Esophagus squamous epithelium (tissue), 5 donors: ENCODE measurements around the gene TXNRD1. TPM values are rescaled to one million over a fixed set of nuclear protein-coding genes. Genes with fewer than 3 reads are reported as not detected.

Source experiments
- DNase-seq: peaks from one replicate; lab custom pipeline; 2025; lab: John Stamatoyannopoulos, UW
- H3K27ac ChIP-seq, 4 donors: fragments of 200-600 bp; sonication (generic); one replicate each; pipeline ENCODE4 v1.5.1; 2016 to 2019; ENCODE audit warnings: mild to moderate bottlenecking in 1 of 4
- H3K27me3 ChIP-seq, 4 donors: fragments of 200-600 bp; sonication (generic); 1 replicate in 3 of 4; 2 replicates in 1 of 4; pipeline versions ENCODE4 v1.5.1 to v1.6.0; 2017 to 2021; ENCODE audit warnings: antibody characterized with exemption in 1 of 4
- H3K36me3 ChIP-seq, 3 donors: fragments of 200-600 bp; sonication (generic); one replicate each; pipeline ENCODE4 v1.5.1; 2016 to 2019
- H3K4me1 ChIP-seq, 3 donors: fragments of 200-600 bp; sonication (generic); one replicate each; pipeline ENCODE4 v1.5.1; 2017 to 2019
- H3K4me3 ChIP-seq, 4 donors: fragments of 200-600 bp; sonication (generic); 1 replicate in 3 of 4; 2 replicates in 1 of 4; pipeline ENCODE4 v1.5.1; 2016 to 2019; ENCODE audit warnings: mild to moderate bottlenecking in 2 of 4, moderate library complexity in 1 of 4
- H3K9me3 ChIP-seq, 3 donors: fragments of 200-600 bp; sonication (generic); one replicate each; pipeline ENCODE4 v1.5.1; 2016 to 2019
- CTCF ChIP-seq, 6 experiments: fragments of 450-650 bp in 4 of 6; fragments of 200-600 bp in 2 of 6; sonication (generic) in 2 of 6; IDR thresholded peaks; one replicate each; pipeline ENCODE4 v1.5.1; 2016 to 2019; ENCODE audit warnings: antibody characterized with exemption in 6 of 6, mild to moderate bottlenecking in 4 of 6, moderate library complexity in 4 of 6
- POLR2A ChIP-seq, 4 donors: fragments of 450-650 bp; IDR thresholded peaks; one replicate each; pipeline ENCODE4 v1.6.1; 2017; ENCODE audit warnings: antibody characterized with exemption in 4 of 4, mild to moderate bottlenecking in 4 of 4, moderate library complexity in 3 of 4
- WGBS, 2 donors: methylation state at CpG; one replicate each; pipeline ENCODE4 v1.1.5; 2018; 5-methylcytosine and 5-hydroxymethylcytosine counted together
- intact Hi-C: fragments of 100-400 bp; cut with DNase I; formaldehyde crosslinking; loops from one replicate; pipeline ENCODE4 v1.15.0; 2022
- total RNA-seq, 4 donors: library from RNA; depleted of rRNA; stranded (reverse); fragments of >200 nt; gene quantifications; one replicate each; pipeline ENCODE4 v1.1.0, GENCODE V29; 2016
- donor health status: DM: yes; HTN: yes; CAD: no.

Gene TXNRD1
- total RNA-seq, 4 donors from 2014 or later: 40.6 to 125 (median 82.0) TPM

DNA sequence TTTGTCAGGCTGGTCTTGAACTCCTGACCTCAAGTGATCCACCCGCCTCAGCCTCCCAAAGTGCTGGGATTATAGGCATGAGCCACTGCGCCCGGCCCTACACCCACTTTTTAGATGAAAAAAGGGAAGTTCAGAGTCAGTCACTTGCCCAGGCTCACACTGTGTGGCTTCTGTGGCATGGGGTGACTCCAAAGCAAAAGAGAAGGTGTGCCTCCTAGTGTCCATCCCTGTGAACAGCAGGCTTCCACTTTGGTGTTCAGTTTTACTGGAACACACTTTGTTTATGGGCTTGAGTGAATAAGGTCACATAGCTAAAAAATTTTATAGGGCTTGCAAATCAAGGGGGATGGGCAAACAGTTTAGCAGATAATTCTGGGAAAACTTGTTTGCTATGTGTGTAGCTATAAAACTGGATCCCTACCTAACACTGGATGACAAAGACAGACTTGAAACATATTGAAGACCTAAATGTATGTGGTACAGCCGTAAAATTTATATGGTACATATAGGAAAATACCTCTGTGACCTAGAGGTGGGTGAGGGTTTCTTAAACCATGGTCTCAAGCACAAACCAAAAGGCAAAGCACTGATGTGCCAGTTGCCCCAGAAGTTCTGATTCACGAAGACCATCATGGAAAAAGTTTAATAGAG, 142.9 kb downstream of the TXNRD1 start:
- Histone ChIP-seq H3K27ac (no peak overlapping the region), H3K4me1 (no peaks in the 10 kb centered on the region), H3K27me3 (no peaks in the 10 kb centered on the region), H3K4me3 (no peak overlapping the region), H3K36me3 (peaks cover 0 to 19% (median 0%) of the 10 kb centered on the region in 3 donors), H3K9me3 (no peaks in the 10 kb centered on the region)
- intact Hi-C loops: loop anchor here (5.0 kb wide), 1 partner anchor 141 kb away; the partner anchor contains the start of gene TXNRD1
- 62 to 80% methylated on average over 3 to 5 of the region's 5 CpGs for WGBS, 2 donors
- DNase-seq: no peak
- TF ChIP-seq CTCF (IDR thresholded peaks at IDR 0.05) (peak; percentile 86 to 92 (median 88)), POLR2A (IDR thresholded peaks at IDR 0.05) (no peak)

- 89 to 93% methylated on average over 10 of the region's 10 CpGs for WGBS, 2 donors
- H3K4me1 ChIP-seq: no peaks in the 10 kb centered on the region
- no peaks in the 10 kb centered on the region for H3K27me3 ChIP-seq
- intact Hi-C loops: loop anchor here (5.0 kb wide), 1 partner anchor 142 kb away; the partner anchor contains the start of gene TXNRD1
- H3K9me3 ChIP-seq: no peaks in the 10 kb centered on the region
- DNase-seq: no peak
- H3K4me3 ChIP-seq: no peak overlapping the region
- H3K27ac ChIP-seq: no peak overlapping the region
- TF ChIP-seq CTCF (IDR thresholded peaks at IDR 0.05): no peak
- no peak for TF ChIP-seq POLR2A (IDR thresholded peaks at IDR 0.05)
- H3K36me3 ChIP-seq: peaks cover 0 to 12% (median 0%) of the 10 kb centered on the region in 3 donors
These were observed 143.6 kb downstream of the TXNRD1 start for GRCh38 chr12:104359216-104359615.

- H3K27ac ChIP-seq: no peak overlapping the region
- H3K9me3 ChIP-seq: no peaks in the 10 kb centered on the region
- H3K36me3 ChIP-seq: peaks cover 0 to 2% (median 0%) of the 10 kb centered on the region in 3 donors
- intact Hi-C loops: no loop called here
- H3K4me3 ChIP-seq: no peak overlapping the region
- WGBS, 2 donors: 93 to 95% methylated on average over 2 to 3 of the region's 3 CpGs
- no peak for TF ChIP-seq CTCF (IDR thresholded peaks at IDR 0.05)
- no peak for TF ChIP-seq POLR2A (IDR thresholded peaks at IDR 0.05)
- no peaks in the 10 kb centered on the region for H3K4me1 ChIP-seq
- DNase-seq: no peak
- no peaks in the 10 kb centered on the region for H3K27me3 ChIP-seq
These were observed 144.6 kb downstream of the TXNRD1 start for GRCh38 chr12:104360157-104360556.

GRCh38 chr12:104360983-104361707, 145.6 kb downstream of the TXNRD1 start:
- no peak overlapping the region for H3K27ac ChIP-seq
- H3K4me3 ChIP-seq: no peak overlapping the region
- H3K27me3 ChIP-seq: no peaks in the 10 kb centered on the region
- DNase-seq: no peak
- 82% methylated on average over 5 of the region's 5 CpGs for WGBS, 2 donors
- no peaks in the 10 kb centered on the region for H3K9me3 ChIP-seq
- intact Hi-C loops: no loop called here
- no peaks in the 10 kb centered on the region for H3K4me1 ChIP-seq
- H3K36me3 ChIP-seq: no peaks in the 10 kb centered on the region
- TF ChIP-seq CTCF (IDR thresholded peaks at IDR 0.05) (no peak), POLR2A (IDR thresholded peaks at IDR 0.05) (no peak)

DNA sequence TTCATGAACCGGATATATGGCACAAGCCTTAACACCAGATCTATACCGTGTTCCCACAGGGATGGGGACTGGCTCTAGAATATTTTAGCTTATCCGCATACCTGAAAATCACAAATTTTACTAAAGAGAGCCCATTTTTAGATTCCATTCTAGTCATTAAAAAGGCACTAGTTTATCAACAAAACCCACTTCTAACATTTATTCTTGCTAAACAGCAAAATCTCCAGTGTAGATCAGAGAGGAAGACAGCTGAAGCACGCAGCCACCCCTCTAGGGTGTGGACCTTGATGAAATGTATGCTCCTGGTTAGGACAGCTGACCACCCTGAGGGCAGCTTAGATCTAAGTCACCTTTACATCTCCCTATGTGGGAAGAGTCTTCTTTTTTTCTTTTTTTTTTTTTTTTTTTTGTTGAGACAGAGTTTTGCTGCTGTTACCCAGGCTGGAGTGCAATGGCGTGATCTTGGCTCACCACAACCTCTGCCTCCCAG, 150.4 kb downstream of the TXNRD1 start:
- TF ChIP-seq CTCF (IDR thresholded peaks at IDR 0.05): no peak
- TF ChIP-seq POLR2A (IDR thresholded peaks at IDR 0.05): no peak
- WGBS, 2 donors: 93 to 94% methylated on average over 5 of the region's 5 CpGs
- Histone ChIP-seq H3K4me3 (no peak overlapping the region), H3K9me3 (peaks cover 0 to 12% (median 8%) of the 10 kb centered on the region in 3 donors), H3K27me3 (no peaks in the 10 kb centered on the region), H3K36me3 (no peaks in the 10 kb centered on the region), H3K4me1 (no peaks in the 10 kb centered on the region), H3K27ac (no peak overlapping the region)
- intact Hi-C loops: no loop called here
- no peak for DNase-seq
